CD4-positive, alpha-beta T cell (primary cell): ENCODE measurements around the gene DOCK9. TPM values are rescaled to one million over a fixed set of nuclear protein-coding genes. Genes with fewer than 3 reads are reported as not detected.

Experiments
- ATAC-seq: fragments of 200-7000 bp; cut with Tn5 transposase; one replicate; pipeline ENCODE4 v1.10.0; 2022; ENCODE audit warnings: mild to moderate bottlenecking; ENCODE audit not compliant: poor library complexity
- CTCF ChIA-PET: fragments of 350-600 bp; sonication (Branson Sonifier 250); formaldehyde crosslinking; loops from one replicate; lab custom pipeline; 2021; ENCODE audit warnings: antibody characterized with exemption, inconsistent platforms; lab: Charles Lee
- POLR2A ChIA-PET: fragments of 350-600 bp; sonication (Branson Sonifier 250); formaldehyde crosslinking; loops from one replicate; lab custom pipeline; 2021; ENCODE audit warnings: antibody characterized with exemption, inconsistent platforms; lab: Charles Lee
- DNase-seq, 14 experiments: peaks; one replicate each; pipeline ENCODE4 v3.0.0-alpha.2; 2013 to 2020; ENCODE audit warnings: mixed read lengths in 2 of 14
- H3K27ac ChIP-seq, 2 donors: one replicate each; pipeline versions ENCODE4 v1.5.1 to v1.7.0; 2013; ENCODE audit warnings: low read length in 2 of 2, low read depth in 1 of 2, mild to moderate bottlenecking in 1 of 2
- H3K27me3 ChIP-seq, 2 experiments: 1 replicate in 1 of 2; 2 replicates in 1 of 2; pipeline versions ENCODE4 v1.6.1 to v1.7.0; 2013; ENCODE audit warnings: low read length in 2 of 2, control low read depth in 1 of 2, mild to moderate bottlenecking in 1 of 2, moderate library complexity in 1 of 2; ENCODE audit not compliant: insufficient read depth in 2 of 2, control insufficient read depth in 1 of 2
- H3K36me3 ChIP-seq: one replicate; pipeline ENCODE4 v1.6.1; 2013; ENCODE audit warnings: low read length, control low read depth; ENCODE audit not compliant: insufficient read depth
- H3K4me1 ChIP-seq: one replicate; pipeline ENCODE4 v1.6.1; 2013; ENCODE audit warnings: low read length, control low read depth; ENCODE audit not compliant: insufficient read depth
- H3K4me3 ChIP-seq: one replicate; pipeline ENCODE4 v1.5.1; 2013; ENCODE audit warnings: mild to moderate bottlenecking, low read length, moderate library complexity
- H3K9me3 ChIP-seq, 2 experiments: 1 replicate in 1 of 2; 2 replicates in 1 of 2; pipeline versions ENCODE4 v1.6.1 to v1.7.0; 2013; ENCODE audit warnings: low read length in 2 of 2, mild to moderate bottlenecking in 2 of 2, control low read depth in 1 of 2, moderate library complexity in 1 of 2; ENCODE audit not compliant: control insufficient read depth in 1 of 2, insufficient read depth in 1 of 2
- H3K27ac Mint-ChIP-seq: one replicate; pipeline ENCODE4 v1.8.0; 2020; ENCODE audit warnings: mixed read lengths
- H3K27me3 Mint-ChIP-seq: one replicate; pipeline ENCODE4 v1.8.0; 2021; ENCODE audit warnings: mixed read lengths
- H3K36me3 Mint-ChIP-seq: one replicate; pipeline ENCODE4 v1.8.0; 2021; ENCODE audit warnings: low read depth, mixed read lengths
- H3K4me1 Mint-ChIP-seq: one replicate; pipeline ENCODE4 v1.8.0; 2021; ENCODE audit warnings: low read depth, mixed read lengths
- H3K4me3 Mint-ChIP-seq: one replicate; pipeline ENCODE4 v1.8.0; 2020; ENCODE audit warnings: mild to moderate bottlenecking, mixed read lengths
- H3K9me3 Mint-ChIP-seq: one replicate; pipeline ENCODE4 v1.8.0; 2020; ENCODE audit warnings: mixed read lengths
- intact Hi-C, 2 experiments: fragments of 100-400 bp; cut with DNase I in 1 of 2; cut with micrococcal nuclease in 1 of 2; formaldehyde crosslinking; loops; one replicate each; pipeline versions ENCODE4 v1.15.1 to v1.9.0; 2023 to 2025; cut with DNase I, micrococcal nuclease
- total RNA-seq, 174 experiments: library from RNA in 2 of 174; stranded (reverse) in 2 of 174; gene quantifications; one replicate each; pipeline ENCODE4 v1.2.3 and lab custom pipeline; 2021 to 2026
- TF ChIP-seq, protein P1 (sequence below): fragments of 200-600 bp; IDR thresholded peaks from one replicate; pipeline ENCODE4 v1.8.0; 2022; ENCODE audit warnings: antibody characterized with exemption, mild to moderate bottlenecking

DOCK9 gene
- total RNA-seq, 2 experiments from 2014 or later: 76.3 to 79.3 TPM

DNA sequence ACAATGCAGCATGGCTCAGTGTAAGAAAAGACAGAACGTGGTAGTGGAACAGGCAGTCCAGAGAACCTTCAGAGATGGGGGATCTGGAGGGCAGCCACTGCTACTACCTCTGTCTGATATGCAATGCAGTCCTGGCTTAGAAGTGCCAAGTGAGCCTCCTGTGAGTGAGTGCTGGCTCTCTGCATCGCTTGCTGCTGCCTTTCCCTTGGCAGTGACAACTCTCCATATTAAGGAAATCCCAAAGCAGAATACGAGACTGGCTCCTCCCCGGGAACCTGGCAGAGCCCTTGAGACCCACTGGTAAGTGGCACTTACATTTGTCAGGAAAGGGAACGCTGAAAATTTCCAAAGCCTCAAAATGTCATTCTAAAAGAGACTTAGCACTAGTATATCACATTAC is 7.5 kb downstream of the DOCK9 start:
- ATAC-seq (no peak), DNase-seq (no peak)
- Histone ChIP-seq H3K27ac (no peak overlapping the region), H3K36me3 (no peaks in the 10 kb centered on the region), H3K9me3 (no peaks in the 10 kb centered on the region), H3K27me3 (no peaks in the 10 kb centered on the region), H3K4me1 (peaks cover 19% of the 10 kb centered on the region), H3K4me3 (no peak overlapping the region)
- TF ChIP-seq, protein P1, sequence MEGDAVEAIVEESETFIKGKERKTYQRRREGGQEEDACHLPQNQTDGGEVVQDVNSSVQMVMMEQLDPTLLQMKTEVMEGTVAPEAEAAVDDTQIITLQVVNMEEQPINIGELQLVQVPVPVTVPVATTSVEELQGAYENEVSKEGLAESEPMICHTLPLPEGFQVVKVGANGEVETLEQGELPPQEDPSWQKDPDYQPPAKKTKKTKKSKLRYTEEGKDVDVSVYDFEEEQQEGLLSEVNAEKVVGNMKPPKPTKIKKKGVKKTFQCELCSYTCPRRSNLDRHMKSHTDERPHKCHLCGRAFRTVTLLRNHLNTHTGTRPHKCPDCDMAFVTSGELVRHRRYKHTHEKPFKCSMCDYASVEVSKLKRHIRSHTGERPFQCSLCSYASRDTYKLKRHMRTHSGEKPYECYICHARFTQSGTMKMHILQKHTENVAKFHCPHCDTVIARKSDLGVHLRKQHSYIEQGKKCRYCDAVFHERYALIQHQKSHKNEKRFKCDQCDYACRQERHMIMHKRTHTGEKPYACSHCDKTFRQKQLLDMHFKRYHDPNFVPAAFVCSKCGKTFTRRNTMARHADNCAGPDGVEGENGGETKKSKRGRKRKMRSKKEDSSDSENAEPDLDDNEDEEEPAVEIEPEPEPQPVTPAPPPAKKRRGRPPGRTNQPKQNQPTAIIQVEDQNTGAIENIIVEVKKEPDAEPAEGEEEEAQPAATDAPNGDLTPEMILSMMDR: no peak
- Mint-ChIP-seq H3K4me3 (no peak overlapping the region), H3K27ac (no peak overlapping the region), H3K27me3 (no peaks in the 10 kb centered on the region), H3K4me1 (peaks cover 54% of the 10 kb centered on the region), H3K9me3 (no peaks in the 10 kb centered on the region), H3K36me3 (no peaks in the 10 kb centered on the region)
- ChIA-PET POLR2A (interaction anchor here (1.4 kb wide), 1 partner anchor 24 kb away, joined by 3 read pairs; no protein-coding TSS in a partner anchor), CTCF (no interaction called here)
- intact Hi-C loops: no loop called here

- TF ChIP-seq, protein P1: no peak
- H3K4me3 ChIP-seq: no peak overlapping the region
- no peak overlapping the region for H3K27ac ChIP-seq
- intact Hi-C loops: no loop called here
- POLR2A ChIA-PET: no interaction called here
- Mint-ChIP-seq H3K27me3 (no peaks in the 10 kb centered on the region), H3K36me3 (peaks cover 4% of the 10 kb centered on the region), H3K4me3 (no peak overlapping the region), H3K4me1 (peaks cover 47% of the 10 kb centered on the region), H3K9me3 (no peaks in the 10 kb centered on the region), H3K27ac (no peak overlapping the region)
- peaks cover 11% of the 10 kb centered on the region for H3K4me1 ChIP-seq
- CTCF ChIA-PET: no interaction called here
- H3K9me3 ChIP-seq: no peaks in the 10 kb centered on the region
- no peak for ATAC-seq
- H3K27me3 ChIP-seq: no peaks in the 10 kb centered on the region
- H3K36me3 ChIP-seq: no peaks in the 10 kb centered on the region
- no peak for DNase-seq
Observed at GRCh38 chr13:98967491-98967890, 10.4 kb downstream of the DOCK9 start.

DNA sequence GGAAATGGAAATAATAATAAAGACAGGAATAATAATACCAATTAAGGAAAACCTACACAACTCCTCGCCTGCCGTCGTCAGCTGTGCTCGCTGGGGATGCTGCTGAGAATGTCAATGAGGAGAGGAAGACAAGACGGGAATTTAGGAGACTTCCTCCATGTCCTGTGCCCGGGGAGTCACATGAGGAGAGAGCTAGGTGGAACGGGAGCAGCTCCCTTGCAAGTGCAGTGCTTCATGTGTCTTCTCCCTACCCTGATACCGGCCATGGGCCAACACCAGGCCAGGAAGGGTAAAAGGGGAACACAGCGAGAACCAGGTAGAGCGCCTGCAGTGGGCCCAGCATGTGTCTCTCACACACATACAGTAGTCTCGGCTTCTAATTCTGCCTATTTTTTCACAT is 11.8 kb downstream of the DOCK9 start:
- intact Hi-C loops: no loop called here
- no peak for DNase-seq
- TF ChIP-seq, protein P1: no peak
- CTCF ChIA-PET: no interaction called here
- H3K27ac ChIP-seq: no peak overlapping the region
- Mint-ChIP-seq H3K4me1 (peaks cover 44% of the 10 kb centered on the region), H3K36me3 (peaks cover 4% of the 10 kb centered on the region), H3K27me3 (no peaks in the 10 kb centered on the region), H3K4me3 (no peak overlapping the region), H3K27ac (no peak overlapping the region), H3K9me3 (no peaks in the 10 kb centered on the region)
- H3K36me3 ChIP-seq: no peaks in the 10 kb centered on the region
- no peaks in the 10 kb centered on the region for H3K9me3 ChIP-seq
- H3K4me1 ChIP-seq: peaks cover 11% of the 10 kb centered on the region
- H3K27me3 ChIP-seq: no peaks in the 10 kb centered on the region
- ATAC-seq: no peak
- no peak overlapping the region for H3K4me3 ChIP-seq
- POLR2A ChIA-PET: interaction anchor here (1.3 kb wide), 1 partner anchor 86 kb away, joined by 3 read pairs; no protein-coding TSS in a partner anchor
